Measurements from ENCODE around the gene TBC1D10B.

The TBC1D10B gene

GRCh38 chr16:30355144-30355953 is 14.9 kb downstream of the TBC1D10B start, which contains the start of gene CD2BP2:
TSS of gene CD2BP2 (minus strand) at chr16:30355308. CDS start at chr16:30354681, 627 bp downstream.
- Histone ChIP-seq H3K36me3 (ENCODE audit: control insufficient read depth, insufficient read depth, low read length) (peaks cover 36% of the 10 kb centered on the region), H3K27me3 (ENCODE audit: control insufficient read depth, insufficient read depth, low read length) (no peaks in the 10 kb centered on the region), H3K4me3 (ENCODE audit: low read length) (peak within 1 kb of the TSS; percentile 68), H3K9me3 (ENCODE audit: control insufficient read depth, low read length) (no peaks in the 10 kb centered on the region), H3K4me1 (ENCODE audit: control insufficient read depth, insufficient read depth, low read length) (peaks cover 52% of the 10 kb centered on the region), H3K9ac (ENCODE audit: low read length) (peak within 1 kb of the TSS; percentile 94)

GRCh38 chr16:30354423-30355143 is 15.7 kb downstream of the TBC1D10B start:
- H3K9ac ChIP-seq (ENCODE audit: low read length) = peak overlapping the region; percentile 88
- no peaks in the 10 kb centered on the region for H3K9me3 ChIP-seq (ENCODE audit: control insufficient read depth, low read length)
- no peaks in the 10 kb centered on the region for H3K27me3 ChIP-seq (ENCODE audit: control insufficient read depth, insufficient read depth, low read length)
- peak overlapping the region; percentile 68 for H3K4me3 ChIP-seq (ENCODE audit: low read length)
- peaks cover 52% of the 10 kb centered on the region for H3K4me1 ChIP-seq (ENCODE audit: control insufficient read depth, insufficient read depth, low read length)
- H3K36me3 ChIP-seq (ENCODE audit: control insufficient read depth, insufficient read depth, low read length) = peaks cover 36% of the 10 kb centered on the region

GRCh38 chr16:30353438-30354129 is 16.7 kb downstream of the TBC1D10B start:
- Histone ChIP-seq H3K9me3 (ENCODE audit: control insufficient read depth, low read length) (no peaks in the 10 kb centered on the region), H3K4me3 (ENCODE audit: low read length) (no peak overlapping the region)

GRCh38 chr16:30352488-30353401 is 17.5 kb downstream of the TBC1D10B start:
- H3K4me3 ChIP-seq (ENCODE audit: low read length) = no peak overlapping the region
- H3K36me3 ChIP-seq (ENCODE audit: control insufficient read depth, insufficient read depth, low read length) = peaks cover 24% of the 10 kb centered on the region
- no peak overlapping the region for H3K9ac ChIP-seq (ENCODE audit: low read length)
- H3K4me1 ChIP-seq (ENCODE audit: control insufficient read depth, insufficient read depth, low read length) = peaks cover 52% of the 10 kb centered on the region
- no peaks in the 10 kb centered on the region for H3K9me3 ChIP-seq (ENCODE audit: control insufficient read depth, low read length)
- no peaks in the 10 kb centered on the region for H3K27me3 ChIP-seq (ENCODE audit: control insufficient read depth, insufficient read depth, low read length)

More at GRCh38 chr16:30353438-30354129, 16.7 kb downstream of the TBC1D10B start:
- peak overlapping the region; percentile 88 for H3K9ac ChIP-seq (ENCODE audit: low read length)
- no peaks in the 10 kb centered on the region for H3K27me3 ChIP-seq (ENCODE audit: control insufficient read depth, insufficient read depth, low read length)
- H3K36me3 ChIP-seq (ENCODE audit: control insufficient read depth, insufficient read depth, low read length) = peaks cover 30% of the 10 kb centered on the region
- H3K4me1 ChIP-seq (ENCODE audit: control insufficient read depth, insufficient read depth, low read length) = peaks cover 52% of the 10 kb centered on the region

- Histone ChIP-seq H3K9ac (ENCODE audit: low read length) (no peak overlapping the region), H3K36me3 (ENCODE audit: control insufficient read depth, insufficient read depth, low read length) (peaks cover 16% of the 10 kb centered on the region), H3K27me3 (ENCODE audit: control insufficient read depth, insufficient read depth, low read length) (no peaks in the 10 kb centered on the region), H3K4me3 (ENCODE audit: low read length) (no peak overlapping the region), H3K4me1 (ENCODE audit: control insufficient read depth, insufficient read depth, low read length) (peaks cover 46% of the 10 kb centered on the region), H3K9me3 (ENCODE audit: control insufficient read depth, low read length) (no peaks in the 10 kb centered on the region)
Measured at GRCh38 chr16:30351586-30352419, 18.5 kb downstream of the TBC1D10B start.

GRCh38 chr16:30351001-30351441 is 19.3 kb downstream of the TBC1D10B start:
- Histone ChIP-seq H3K4me1 (ENCODE audit: control insufficient read depth, insufficient read depth, low read length) (peaks cover 38% of the 10 kb centered on the region), H3K4me3 (ENCODE audit: low read length) (no peak overlapping the region), H3K36me3 (ENCODE audit: control insufficient read depth, insufficient read depth, low read length) (peaks cover 16% of the 10 kb centered on the region), H3K9me3 (ENCODE audit: control insufficient read depth, low read length) (no peaks in the 10 kb centered on the region), H3K27me3 (ENCODE audit: control insufficient read depth, insufficient read depth, low read length) (no peaks in the 10 kb centered on the region), H3K9ac (ENCODE audit: low read length) (no peak overlapping the region)

GRCh38 chr16:30350134-30350871 is 20.0 kb downstream of the TBC1D10B start:
- Histone ChIP-seq H3K9ac (ENCODE audit: low read length) (no peak overlapping the region), H3K36me3 (ENCODE audit: control insufficient read depth, insufficient read depth, low read length) (peaks cover 16% of the 10 kb centered on the region), H3K9me3 (ENCODE audit: control insufficient read depth, low read length) (no peaks in the 10 kb centered on the region), H3K4me3 (ENCODE audit: low read length) (no peak overlapping the region), H3K4me1 (ENCODE audit: control insufficient read depth, insufficient read depth, low read length) (peaks cover 31% of the 10 kb centered on the region), H3K27me3 (ENCODE audit: control insufficient read depth, insufficient read depth, low read length) (no peaks in the 10 kb centered on the region)

GRCh38 chr16:30349675-30350074 is 20.6 kb downstream of the TBC1D10B start:
- Histone ChIP-seq H3K36me3 (ENCODE audit: control insufficient read depth, insufficient read depth, low read length) (peaks cover 16% of the 10 kb centered on the region), H3K27me3 (ENCODE audit: control insufficient read depth, insufficient read depth, low read length) (no peaks in the 10 kb centered on the region), H3K9me3 (ENCODE audit: control insufficient read depth, low read length) (no peaks in the 10 kb centered on the region), H3K4me3 (ENCODE audit: low read length) (no peak overlapping the region), H3K4me1 (ENCODE audit: control insufficient read depth, insufficient read depth, low read length) (peaks cover 31% of the 10 kb centered on the region), H3K9ac (ENCODE audit: low read length) (no peak overlapping the region)

- H3K4me1 ChIP-seq (ENCODE audit: control insufficient read depth, insufficient read depth, low read length) = peaks cover 26% of the 10 kb centered on the region
- no peak overlapping the region for H3K4me3 ChIP-seq (ENCODE audit: low read length)
- no peaks in the 10 kb centered on the region for H3K9me3 ChIP-seq (ENCODE audit: control insufficient read depth, low read length)
- peaks cover 16% of the 10 kb centered on the region for H3K36me3 ChIP-seq (ENCODE audit: control insufficient read depth, insufficient read depth, low read length)
- no peaks in the 10 kb centered on the region for H3K27me3 ChIP-seq (ENCODE audit: control insufficient read depth, insufficient read depth, low read length)
- H3K9ac ChIP-seq (ENCODE audit: low read length) = no peak overlapping the region
Measured at GRCh38 chr16:30348929-30349328, 21.4 kb downstream of the TBC1D10B start.

GRCh38 chr16:30348113-30348512 is 22.2 kb downstream of the TBC1D10B start:
- H3K9ac ChIP-seq (ENCODE audit: low read length) = no peak overlapping the region
- peaks cover 9% of the 10 kb centered on the region for H3K36me3 ChIP-seq (ENCODE audit: control insufficient read depth, insufficient read depth, low read length)
- H3K27me3 ChIP-seq (ENCODE audit: control insufficient read depth, insufficient read depth, low read length) = no peaks in the 10 kb centered on the region
- no peaks in the 10 kb centered on the region for H3K9me3 ChIP-seq (ENCODE audit: control insufficient read depth, low read length)
- H3K4me3 ChIP-seq (ENCODE audit: low read length) = no peak overlapping the region
- H3K4me1 ChIP-seq (ENCODE audit: control insufficient read depth, insufficient read depth, low read length) = peaks cover 18% of the 10 kb centered on the region
